ENCODE results near the gene RC3H1.

The RC3H1 gene

GRCh38 chr1:173920861-173921260 lies 101.3 kb downstream of the RC3H1 start:
- H3K4me3 ChIP-seq (ENCODE audit: low read depth, low read length), result no peak overlapping the region
- no peak for DNase-seq (ENCODE audit: low read depth)
- no peak for TF ChIP-seq CTCF (IDR thresholded peaks at IDR 0.05; ENCODE audit: control insufficient read depth, extremely low read depth, insufficient read depth)

- no peak for TF ChIP-seq CTCF (IDR thresholded peaks at IDR 0.05; ENCODE audit: control insufficient read depth, extremely low read depth, insufficient read depth)
- no peak overlapping the region for H3K4me3 ChIP-seq (ENCODE audit: low read depth, low read length)
- no peak for DNase-seq (ENCODE audit: low read depth)
These were observed 104.3 kb downstream of the RC3H1 start for GRCh38 chr1:173917635-173918493.

- no peak within 1 kb of the TSS for H3K4me3 ChIP-seq (ENCODE audit: low read depth, low read length)
- no peak for TF ChIP-seq CTCF (IDR thresholded peaks at IDR 0.05; ENCODE audit: control insufficient read depth, extremely low read depth, insufficient read depth)
- no peak for DNase-seq (ENCODE audit: low read depth)
These were observed 105.0 kb downstream of the RC3H1 start, which contains the start of gene SERPINC1 for GRCh38 chr1:173917149-173917548. SERPINC1 (minus strand) TSS chr1:173917327; CDS start chr1:173917259, 68 bp downstream.

GRCh38 chr1:173916667-173917066 lies 105.5 kb downstream of the RC3H1 start:
- H3K4me3 ChIP-seq (ENCODE audit: low read depth, low read length), result no peak overlapping the region
- no peak for TF ChIP-seq CTCF (IDR thresholded peaks at IDR 0.05; ENCODE audit: control insufficient read depth, extremely low read depth, insufficient read depth)
- DNase-seq (ENCODE audit: low read depth), result no peak

GRCh38 chr1:173915596-173915995 lies 106.6 kb downstream of the RC3H1 start:
- DNase-seq (ENCODE audit: low read depth), result no peak
- no peak for TF ChIP-seq CTCF (IDR thresholded peaks at IDR 0.05; ENCODE audit: control insufficient read depth, extremely low read depth, insufficient read depth)
- no peak overlapping the region for H3K4me3 ChIP-seq (ENCODE audit: low read depth, low read length)

- peak; percentile 51 for TF ChIP-seq CTCF (IDR thresholded peaks at IDR 0.05; ENCODE audit: control insufficient read depth, extremely low read depth, insufficient read depth)
- no peak overlapping the region for H3K4me3 ChIP-seq (ENCODE audit: low read depth, low read length)
- DNase-seq (ENCODE audit: low read depth), result no peak
These were observed 107.7 kb downstream of the RC3H1 start for GRCh38 chr1:173914366-173914871.

Measured in LNCaP clone FGC (cell line).